Inferior parietal cortex (tissue), 1 donor: ENCODE measurements around the gene TMEM44.
A peak's percentile ranks its signal among the peaks of the same experiment; 100 is the strongest.
"Not testable (repeated sequence)": the region's sequence is repeated elsewhere in the genome, so short reads cannot be mapped to it uniquely, and the experiment has no call there.

ENCODE experiments used
- DNase-seq: peaks from one replicate; pipeline ENCODE4 v3.0.0-alpha.2; 2016; ENCODE audit errors: extremely low spot score

Gene TMEM44

GRCh38 chr3:194555175-194556062 is 77.8 kb downstream of the TMEM44 start:
- DNase-seq, result no peak

GRCh38 chr3:194554473-194555123 is 78.6 kb downstream of the TMEM44 start:
- no peak for DNase-seq

GRCh38 chr3:194552327-194552949 is 80.8 kb downstream of the TMEM44 start:
- DNase-seq, result no peak

GRCh38 chr3:194549853-194550252 is 83.4 kb downstream of the TMEM44 start:
- no peak for DNase-seq

GRCh38 chr3:194548346-194549321 is 84.6 kb downstream of the TMEM44 start:
- DNase-seq, result no peak

GRCh38 chr3:194547042-194547441 is 86.2 kb downstream of the TMEM44 start:
- DNase-seq, result no peak

GRCh38 chr3:194545538-194545937 is 87.7 kb downstream of the TMEM44 start:
- DNase-seq, result not testable (repeated sequence)

- no peak for DNase-seq
These were observed 89.7 kb downstream of the TMEM44 start for GRCh38 chr3:194543550-194543949.

GRCh38 chr3:194541483-194541882 is 91.7 kb downstream of the TMEM44 start:
- no peak for DNase-seq

GRCh38 chr3:194540274-194540905 is 92.8 kb downstream of the TMEM44 start:
- DNase-seq, result peak; percentile 5

- no peak for DNase-seq
These were observed 93.7 kb downstream of the TMEM44 start for GRCh38 chr3:194539498-194539897.

- DNase-seq, result no peak
These were observed 95.4 kb downstream of the TMEM44 start for GRCh38 chr3:194537732-194538247.
